OCI-LY7 (cell line): ENCODE measurements around the gene TNFAIP3. TPM values are rescaled to one million over a fixed set of nuclear protein-coding genes. Genes with fewer than 3 reads are reported as not detected.

ENCODE experiments used
- BruUV-seq: library from RNA; stranded (reverse); fragments of 400-500 nt; replicated peaks from 2 replicates; lab custom pipeline; 2021; lab: Mats Ljungman, UMichigan
- CTCF ChIA-PET: fragments of 300-600 bp; sonication (Branson Sonifier 250); formaldehyde crosslinking; loops from one replicate; lab custom pipeline; 2022; ENCODE audit warnings: antibody characterized with exemption; ENCODE audit not compliant: unreplicated experiment; lab: Charles Lee
- POLR2A ChIA-PET: fragments of 300-600 bp; sonication (Branson Sonifier 250); formaldehyde crosslinking; loops from one replicate; lab custom pipeline; 2022; ENCODE audit warnings: antibody characterized with exemption; lab: Charles Lee
- DNase-seq: peaks from one replicate; pipeline ENCODE4 v3.0.0-alpha.2; 2015; ENCODE audit warnings: low spot score
- H2AFZ ChIP-seq: fragments of 200-600 bp; sonication (generic), shearing (Covaris generic); 2 replicates; pipeline ENCODE4 v1.6.1; 2014; ENCODE audit warnings: mild to moderate bottlenecking, antibody characterized with exemption, low read length, moderate library complexity
- H3K27ac ChIP-seq: fragments of 200-600 bp; sonication (generic); 2 replicates; pipeline ENCODE4 v1.5.1; 2014; ENCODE audit warnings: mixed run types, low read depth, mild to moderate bottlenecking, moderate library complexity, low read length, inconsistent platforms; ENCODE audit not compliant: poor library complexity, severe bottlenecking
- H3K36me3 ChIP-seq: fragments of 200-600 bp; sonication (generic); 2 replicates; pipeline ENCODE4 v1.6.1; 2014; ENCODE audit warnings: mild to moderate bottlenecking, antibody characterized with exemption, low read length, moderate library complexity, mixed read lengths; ENCODE audit not compliant: insufficient read depth
- H3K4me1 ChIP-seq: fragments of 200-600 bp; sonication (generic); 2 replicates; pipeline ENCODE4 v1.5.1; 2014; ENCODE audit warnings: mild to moderate bottlenecking, low read length; ENCODE audit not compliant: insufficient read depth, poor library complexity, severe bottlenecking
- H3K4me2 ChIP-seq: fragments of 200-600 bp; sonication (generic); 2 replicates; pipeline ENCODE4 v1.6.1; 2014; ENCODE audit warnings: mild to moderate bottlenecking, low read length
- H3K4me3 ChIP-seq: fragments of 200-600 bp; sonication (generic); 2 replicates; pipeline ENCODE4 v1.5.1; 2014; ENCODE audit warnings: mild to moderate bottlenecking, low read depth, low read length; ENCODE audit not compliant: poor library complexity, severe bottlenecking
- H3K79me2 ChIP-seq: fragments of 200-600 bp; sonication (generic); 2 replicates; pipeline ENCODE4 v1.6.1; 2016; ENCODE audit warnings: low read depth, mild to moderate bottlenecking, low read length, moderate library complexity, mixed read lengths; ENCODE audit not compliant: insufficient read depth
- H3K9me2 ChIP-seq: fragments of 200-600 bp; sonication (generic); 2 replicates; pipeline ENCODE4 v1.6.1; 2016; ENCODE audit warnings: mild to moderate bottlenecking, low read length, mixed read lengths; ENCODE audit not compliant: insufficient read depth
- H3K9me3 ChIP-seq: fragments of 200-600 bp; sonication (generic); 2 replicates; pipeline ENCODE4 v1.6.1; 2014; ENCODE audit warnings: mild to moderate bottlenecking, mixed run types, low read length, mixed read lengths
- H4K20me1 ChIP-seq: fragments of 200-600 bp; sonication (generic); 2 replicates; pipeline ENCODE4 v1.6.1; 2014; ENCODE audit warnings: mild to moderate bottlenecking, antibody characterized with exemption, low read length, moderate library complexity, mixed read lengths; ENCODE audit not compliant: insufficient read depth
- EZH2phosphoT487 ChIP-seq: fragments of 200-600 bp; sonication (generic); IDR thresholded peaks from 2 replicates; pipeline ENCODE4 v1.6.1; 2018; ENCODE audit warnings: low read depth, borderline replicate concordance, mild to moderate bottlenecking, mixed run types, antibody characterized with exemption, low read length, moderate library complexity, mixed read lengths
- intact Hi-C: fragments of 100-400 bp; cut with micrococcal nuclease; formaldehyde crosslinking; loops from one replicate; pipeline ENCODE4 v1.10.0; 2022; ENCODE audit not compliant: unreplicated experiment
- total RNA-seq, 2 experiments: library from RNA; depleted of rRNA in 1 of 2; stranded (reverse); fragments of >200 nt in 1 of 2; shearing (Covaris generic) in 1 of 2; gene quantifications; 2 replicates each; pipeline ENCODE4 v1.2.3, GENCODE V29; 2014 to 2022
- TF ChIP-seq, protein P1 (sequence below): fragments of 200-600 bp; sonication (generic); conservative IDR thresholded peaks from 2 replicates; pipeline ENCODE4 v1.5.1; 2014; ENCODE audit warnings: mild to moderate bottlenecking, antibody characterized with exemption, low read length, moderate library complexity, mixed read lengths

Gene TNFAIP3
- total RNA-seq, 2 experiments from 2014 or later = 8.8 to 28.3 TPM

DNA sequence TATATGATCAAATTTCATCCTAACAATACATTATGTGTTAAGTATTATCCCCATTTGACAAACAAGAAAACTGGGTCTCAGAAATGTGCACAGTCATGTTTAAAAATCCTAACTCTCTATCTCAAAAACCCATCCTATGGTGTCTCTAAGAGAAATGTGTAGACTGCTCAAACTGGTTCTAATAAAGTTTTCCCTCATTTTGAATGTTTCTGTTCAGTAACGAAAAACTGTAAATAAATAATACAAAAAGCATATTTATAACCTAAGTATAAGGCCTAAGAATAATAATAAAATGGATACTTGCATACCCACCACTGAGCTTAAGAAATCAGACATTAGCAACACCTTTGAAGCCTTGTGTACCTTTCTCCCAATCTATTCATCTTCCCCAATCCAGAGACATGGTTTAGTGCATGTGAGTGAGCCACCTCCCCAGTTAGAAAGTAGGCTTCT, 39.0 kb downstream of the TNFAIP3 start:
- intact Hi-C loops = no loop called here
- Histone ChIP-seq H2AFZ (peak overlapping the region; percentile 64), H3K4me3 (no peak overlapping the region), H3K79me2 (no peaks in the 10 kb centered on the region), H3K4me2 (no peak overlapping the region), H4K20me1 (no peaks in the 10 kb centered on the region), H3K27ac (no peak overlapping the region), H3K9me2 (no peaks in the 10 kb centered on the region), H3K9me3 (no peaks in the 10 kb centered on the region), H3K36me3 (no peaks in the 10 kb centered on the region), H3K4me1 (peaks cover 16% of the 10 kb centered on the region)
- CTCF ChIA-PET = no interaction called here
- DNase-seq = no peak
- BruUV-seq = no TSS peak
- no peak for TF ChIP-seq EZH2phosphoT487
- TF ChIP-seq, protein P1, sequence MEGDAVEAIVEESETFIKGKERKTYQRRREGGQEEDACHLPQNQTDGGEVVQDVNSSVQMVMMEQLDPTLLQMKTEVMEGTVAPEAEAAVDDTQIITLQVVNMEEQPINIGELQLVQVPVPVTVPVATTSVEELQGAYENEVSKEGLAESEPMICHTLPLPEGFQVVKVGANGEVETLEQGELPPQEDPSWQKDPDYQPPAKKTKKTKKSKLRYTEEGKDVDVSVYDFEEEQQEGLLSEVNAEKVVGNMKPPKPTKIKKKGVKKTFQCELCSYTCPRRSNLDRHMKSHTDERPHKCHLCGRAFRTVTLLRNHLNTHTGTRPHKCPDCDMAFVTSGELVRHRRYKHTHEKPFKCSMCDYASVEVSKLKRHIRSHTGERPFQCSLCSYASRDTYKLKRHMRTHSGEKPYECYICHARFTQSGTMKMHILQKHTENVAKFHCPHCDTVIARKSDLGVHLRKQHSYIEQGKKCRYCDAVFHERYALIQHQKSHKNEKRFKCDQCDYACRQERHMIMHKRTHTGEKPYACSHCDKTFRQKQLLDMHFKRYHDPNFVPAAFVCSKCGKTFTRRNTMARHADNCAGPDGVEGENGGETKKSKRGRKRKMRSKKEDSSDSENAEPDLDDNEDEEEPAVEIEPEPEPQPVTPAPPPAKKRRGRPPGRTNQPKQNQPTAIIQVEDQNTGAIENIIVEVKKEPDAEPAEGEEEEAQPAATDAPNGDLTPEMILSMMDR = no peak
- POLR2A ChIA-PET = interaction anchor here (0.7 to 1.3 kb wide), 2 partner anchors 10 to 21 kb away, joined by 3 to 4 read pairs; no protein-coding TSS in a partner anchor

DNA sequence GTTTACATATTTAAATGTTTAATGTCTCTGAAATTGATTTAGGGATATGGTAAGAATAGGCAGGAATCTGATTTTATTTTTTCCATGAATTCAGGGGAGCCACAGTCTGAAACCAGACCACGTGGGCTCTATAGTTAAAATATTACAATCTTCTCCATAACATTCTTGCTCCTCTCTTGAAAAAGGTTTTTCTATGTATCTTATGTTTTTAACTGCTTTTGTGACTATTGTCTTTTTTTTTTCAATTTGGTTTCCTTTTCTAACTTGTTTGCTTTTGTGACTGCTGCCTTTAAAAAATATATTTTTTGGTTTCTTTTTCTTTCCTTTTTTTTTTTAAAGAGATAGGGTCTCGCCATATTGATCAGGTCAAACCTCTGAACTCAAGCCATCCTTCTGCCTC, 40.1 kb downstream of the TNFAIP3 start:
- H4K20me1 ChIP-seq = no peaks in the 10 kb centered on the region
- H3K79me2 ChIP-seq = no peaks in the 10 kb centered on the region
- CTCF ChIA-PET = no interaction called here
- H2AFZ ChIP-seq = no peak overlapping the region
- H3K9me2 ChIP-seq = no peaks in the 10 kb centered on the region
- no peak overlapping the region for H3K4me2 ChIP-seq
- intact Hi-C loops = no loop called here
- peaks cover 16% of the 10 kb centered on the region for H3K4me1 ChIP-seq
- no TSS peak for BruUV-seq
- H3K36me3 ChIP-seq = no peaks in the 10 kb centered on the region
- DNase-seq = no peak
- TF ChIP-seq, protein P1 = no peak
- no peak for TF ChIP-seq EZH2phosphoT487
- H3K9me3 ChIP-seq = no peaks in the 10 kb centered on the region
- no peak overlapping the region for H3K27ac ChIP-seq
- POLR2A ChIA-PET = interaction anchor here (0.7 kb wide), 1 partner anchor 14 kb away, joined by 3 read pairs; no protein-coding TSS in a partner anchor
- no peak overlapping the region for H3K4me3 ChIP-seq

DNA sequence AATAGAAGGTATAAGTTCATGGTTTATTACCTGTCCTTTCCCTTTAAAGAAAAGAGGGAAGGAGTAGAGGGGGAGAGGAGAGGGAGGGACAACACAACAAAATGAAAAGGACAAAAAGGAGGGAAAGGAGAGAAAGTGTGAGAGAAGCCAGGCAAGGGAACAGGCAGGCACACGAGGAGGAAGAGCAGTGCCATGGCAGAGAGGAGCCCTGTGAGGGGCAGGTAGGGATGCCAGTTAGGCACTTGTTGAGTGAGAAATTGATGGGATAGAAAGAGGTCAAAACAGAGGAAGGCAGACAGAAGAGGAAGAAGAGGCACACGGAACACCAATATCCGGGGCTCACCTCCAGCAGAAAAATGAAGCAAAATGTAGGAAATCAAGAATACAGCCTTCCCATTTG, 42.5 kb downstream of the TNFAIP3 start:
- intact Hi-C loops = no loop called here
- no peaks in the 10 kb centered on the region for H3K79me2 ChIP-seq
- no peak overlapping the region for H3K4me3 ChIP-seq
- H3K9me3 ChIP-seq = peaks cover 14% of the 10 kb centered on the region
- H3K27ac ChIP-seq = no peak overlapping the region
- H3K9me2 ChIP-seq = no peaks in the 10 kb centered on the region
- no peaks in the 10 kb centered on the region for H4K20me1 ChIP-seq
- H3K4me2 ChIP-seq = no peak overlapping the region
- BruUV-seq = no TSS peak
- H3K4me1 ChIP-seq = peaks cover 11% of the 10 kb centered on the region
- CTCF ChIA-PET = interaction anchor here (0.6 kb wide), 1 partner anchor 99 kb away, joined by 3 read pairs; no protein-coding TSS in a partner anchor
- no peaks in the 10 kb centered on the region for H3K36me3 ChIP-seq
- H2AFZ ChIP-seq = no peak overlapping the region; the same call in 1 of the 2 replicates
- POLR2A ChIA-PET = interaction anchor here (0.7 to 4.1 kb wide), 2 partner anchors 15 to 17 kb away, joined by 3 to 16 read pairs; no protein-coding TSS in a partner anchor
- TF ChIP-seq, protein P1 = no peak
- TF ChIP-seq EZH2phosphoT487 = no peak
- DNase-seq = no peak
